Activated CD4-positive, alpha-beta T cell treated with anti-CD3 and anti-CD28 coated beads for 24 hours (primary cell): ENCODE data around the gene HEMK1.

Source experiments
- DNase-seq, 2 donors: peaks; one replicate each; pipeline ENCODE4 v3.0.0-alpha.2; 2020; ENCODE audit warnings: low read depth in 2 of 2

Gene HEMK1

DNA sequence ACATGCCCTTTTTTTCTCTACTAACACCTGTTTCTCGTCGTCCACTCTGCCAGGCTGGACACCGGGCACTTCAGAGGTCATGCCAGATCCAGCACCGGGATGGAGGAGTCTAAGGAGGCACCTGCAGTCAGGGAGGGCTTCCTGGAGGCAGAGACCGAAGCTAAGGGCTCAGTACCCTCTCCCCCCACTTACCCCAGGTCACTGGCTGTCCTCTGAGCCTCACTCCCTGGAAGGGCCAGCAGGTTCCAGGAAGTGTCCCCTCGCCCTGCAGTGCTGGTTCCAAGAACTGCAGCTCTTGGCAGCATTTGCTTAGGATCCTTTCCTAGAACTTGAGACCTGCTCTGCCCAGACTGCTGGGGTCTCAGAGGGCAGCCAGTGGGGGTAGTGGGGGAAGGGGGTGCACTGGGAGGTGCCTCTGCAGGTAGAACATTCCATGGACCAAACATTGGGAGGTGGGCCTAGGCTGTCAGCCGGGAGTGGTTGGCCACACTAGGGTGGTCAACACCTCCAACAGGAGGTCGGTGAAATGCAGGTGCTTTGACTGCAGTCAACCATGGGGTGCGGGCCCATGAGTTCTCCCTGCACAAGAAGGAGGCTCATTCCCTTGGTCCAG is 30.9 kb downstream of the HEMK1 start:
- DNase-seq = no peak

- DNase-seq = peak; percentile 85 to 87
Measured at GRCh38 chr3:50600841-50601591, 31.7 kb downstream of the HEMK1 start.

- DNase-seq = no peak
Measured at GRCh38 chr3:50602595-50603191, 33.4 kb downstream of the HEMK1 start.

DNA sequence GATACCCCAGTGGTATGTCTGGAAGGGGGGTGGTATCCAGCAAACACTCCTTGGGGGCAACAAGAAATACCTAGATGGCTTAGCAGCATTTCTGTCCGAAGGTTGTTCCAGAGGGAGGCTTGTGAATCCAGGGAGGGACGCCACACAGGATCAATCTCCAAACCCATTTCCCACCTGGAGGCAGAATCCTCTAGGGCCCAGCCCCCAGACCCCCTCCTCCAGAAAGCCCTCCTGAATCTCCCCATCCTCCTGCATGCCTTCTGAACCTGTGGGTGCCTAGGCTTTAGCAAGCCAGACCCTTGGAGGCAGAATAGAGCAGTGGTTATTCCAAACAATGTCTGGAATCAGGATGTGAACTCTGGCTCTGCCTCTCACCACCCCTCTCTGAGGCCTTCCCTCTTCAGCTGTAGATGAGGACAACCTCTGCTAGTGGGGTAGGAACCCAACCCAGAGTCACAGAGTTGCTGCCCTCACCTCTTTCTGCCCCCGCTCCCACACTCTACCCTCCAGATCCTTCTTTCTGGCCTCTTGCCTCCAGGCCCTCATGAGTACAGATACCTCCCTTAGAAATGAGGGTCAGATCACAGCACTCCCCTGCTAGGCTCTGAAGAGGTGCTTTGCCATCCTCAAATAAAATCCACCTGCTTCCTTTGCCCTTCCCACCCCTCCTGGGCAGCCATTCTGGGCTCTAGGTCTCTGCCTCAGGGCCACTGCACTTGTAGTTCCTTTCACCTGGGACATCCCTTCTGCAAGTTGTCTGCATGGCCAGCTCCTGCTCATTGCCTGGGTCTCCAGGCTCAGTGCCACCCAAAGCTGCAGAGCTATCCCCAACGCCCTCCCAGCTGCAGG is 34.2 kb downstream of the HEMK1 start:
- DNase-seq = no peak

DNA sequence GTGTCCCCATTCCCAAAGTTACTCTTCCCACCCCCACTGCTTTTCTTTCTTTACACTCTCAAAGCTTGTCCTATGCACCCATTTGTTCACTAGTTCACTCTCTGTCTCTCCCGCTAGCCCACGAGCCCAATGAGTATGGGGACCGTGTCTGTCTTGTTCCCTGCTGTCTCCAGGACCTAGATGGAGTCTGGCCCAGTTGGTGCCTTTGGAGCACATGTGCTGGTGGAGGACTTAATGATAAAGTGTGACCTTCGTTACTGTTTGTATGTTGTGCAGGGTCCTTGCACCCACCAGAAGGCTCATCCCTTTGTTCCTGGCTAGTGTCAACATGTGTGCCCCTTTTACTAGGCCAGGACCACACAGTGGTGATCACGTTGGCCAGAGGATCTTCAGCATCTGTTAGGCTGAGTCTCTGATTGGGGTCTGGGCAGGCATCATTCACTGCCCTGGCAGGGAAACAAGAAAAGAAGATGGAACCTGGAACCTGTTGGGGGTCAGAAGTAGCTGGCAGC is 34.8 kb downstream of the HEMK1 start:
- DNase-seq = no peak

DNA sequence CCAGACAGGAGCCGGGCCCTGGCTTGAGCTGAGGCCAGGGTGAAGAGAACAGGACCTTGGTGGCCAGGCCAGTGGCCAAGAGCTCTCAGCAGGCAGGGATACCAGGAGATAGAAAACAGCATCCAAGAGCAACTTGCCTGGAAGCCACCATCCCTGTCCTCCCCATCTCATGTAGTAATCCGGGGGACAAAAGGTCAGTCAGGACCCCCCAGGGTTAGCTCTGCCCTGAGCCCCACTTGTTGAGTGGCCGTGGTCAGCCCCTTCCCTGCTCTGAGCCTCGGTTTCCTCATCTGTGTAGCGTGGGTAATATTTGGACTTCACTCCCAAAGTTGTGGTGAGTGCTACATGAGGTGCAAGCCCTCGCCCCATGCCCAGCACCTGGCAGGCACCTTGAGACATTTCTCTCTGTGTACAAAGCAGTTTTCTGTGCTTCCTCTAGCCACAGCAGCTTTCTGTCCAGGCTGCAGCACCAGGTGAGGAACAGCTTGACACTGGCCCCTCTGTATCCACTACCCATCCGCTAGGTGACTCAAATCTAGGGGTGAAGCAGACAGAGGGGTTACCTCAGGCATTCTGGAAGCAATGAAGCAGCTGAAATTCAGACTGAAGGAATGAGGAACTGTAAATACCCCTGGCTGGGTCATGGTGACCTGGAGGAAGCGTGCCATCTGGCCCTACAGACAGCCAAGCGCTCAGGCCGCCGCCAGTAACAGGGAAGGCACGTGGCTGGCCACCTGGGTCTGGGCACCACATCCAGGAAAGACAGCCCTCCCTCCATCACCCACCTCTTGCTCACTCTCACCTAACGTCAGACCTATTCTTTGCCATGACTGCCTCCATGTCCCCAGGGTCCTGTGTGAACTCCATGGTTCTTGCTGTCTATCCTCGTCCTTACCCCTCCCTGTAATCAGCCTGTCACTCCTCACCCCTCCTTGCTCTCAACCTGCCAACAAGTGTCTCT is 35.6 kb downstream of the HEMK1 start:
- no peak for DNase-seq

DNA sequence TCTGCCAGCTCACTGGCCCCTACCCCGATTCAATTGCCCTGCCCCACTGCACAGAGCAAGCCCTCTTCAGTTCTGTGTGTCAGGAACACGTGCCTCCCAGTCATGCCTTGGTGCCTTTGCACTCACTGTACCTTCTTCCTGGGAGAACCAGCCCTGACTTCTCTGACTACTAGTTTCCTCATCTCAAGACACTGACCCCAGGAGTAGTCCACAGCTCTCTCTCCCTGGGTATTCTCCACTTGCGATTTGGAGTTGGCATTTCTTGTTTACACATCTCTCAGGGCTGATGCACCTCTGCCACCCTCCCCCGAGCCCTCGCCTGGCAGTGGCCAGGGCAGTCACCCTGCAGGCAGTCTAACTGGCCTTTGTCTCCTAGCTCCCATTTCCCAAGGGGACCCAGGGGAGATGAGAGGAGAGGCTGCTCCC is 36.6 kb downstream of the HEMK1 start:
- DNase-seq = no peak

DNA sequence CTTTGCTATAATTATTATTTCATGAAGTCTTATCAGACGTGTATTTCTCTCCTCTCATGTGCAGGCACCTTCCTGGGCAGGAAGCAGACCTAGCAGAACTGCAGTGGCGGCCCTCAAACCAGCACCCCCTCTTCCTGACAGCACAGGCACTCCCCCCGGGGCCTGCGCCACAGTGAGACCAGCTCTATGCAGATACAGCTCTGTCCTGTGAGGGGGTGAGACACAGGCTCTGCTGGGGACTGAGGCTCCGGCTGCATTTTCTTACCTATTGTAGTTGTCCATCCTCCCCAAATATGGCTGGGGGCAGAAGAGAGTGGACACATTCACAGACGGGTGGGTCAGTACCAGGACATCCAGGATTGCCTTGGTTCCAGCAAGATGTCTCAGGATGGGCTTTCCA is 37.3 kb downstream of the HEMK1 start:
- DNase-seq = no peak

- DNase-seq = no peak
Measured at GRCh38 chr3:50607271-50608091, 38.2 kb downstream of the HEMK1 start.

GRCh38 chr3:50608278-50608677 is 39.0 kb downstream of the HEMK1 start:
- DNase-seq = no peak

GRCh38 chr3:50609071-50609762 is 39.9 kb downstream of the HEMK1 start:
- DNase-seq = no peak

DNA sequence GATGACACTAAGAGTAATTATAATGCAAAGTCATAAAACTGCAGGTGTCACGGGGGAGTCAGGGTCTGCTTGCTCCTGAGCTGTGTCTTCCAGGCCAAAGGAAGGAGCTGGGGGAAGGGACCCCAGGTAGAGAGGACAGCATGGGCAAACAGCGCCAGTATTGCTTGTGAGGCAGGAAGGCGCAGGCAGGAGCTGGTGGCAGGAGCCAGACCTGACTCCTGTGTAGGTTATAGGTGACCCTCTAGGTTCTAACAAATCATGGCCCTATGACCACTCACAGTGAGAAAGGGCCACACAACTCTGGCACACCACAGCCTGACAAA is 40.4 kb downstream of the HEMK1 start:
- DNase-seq = no peak

DNA sequence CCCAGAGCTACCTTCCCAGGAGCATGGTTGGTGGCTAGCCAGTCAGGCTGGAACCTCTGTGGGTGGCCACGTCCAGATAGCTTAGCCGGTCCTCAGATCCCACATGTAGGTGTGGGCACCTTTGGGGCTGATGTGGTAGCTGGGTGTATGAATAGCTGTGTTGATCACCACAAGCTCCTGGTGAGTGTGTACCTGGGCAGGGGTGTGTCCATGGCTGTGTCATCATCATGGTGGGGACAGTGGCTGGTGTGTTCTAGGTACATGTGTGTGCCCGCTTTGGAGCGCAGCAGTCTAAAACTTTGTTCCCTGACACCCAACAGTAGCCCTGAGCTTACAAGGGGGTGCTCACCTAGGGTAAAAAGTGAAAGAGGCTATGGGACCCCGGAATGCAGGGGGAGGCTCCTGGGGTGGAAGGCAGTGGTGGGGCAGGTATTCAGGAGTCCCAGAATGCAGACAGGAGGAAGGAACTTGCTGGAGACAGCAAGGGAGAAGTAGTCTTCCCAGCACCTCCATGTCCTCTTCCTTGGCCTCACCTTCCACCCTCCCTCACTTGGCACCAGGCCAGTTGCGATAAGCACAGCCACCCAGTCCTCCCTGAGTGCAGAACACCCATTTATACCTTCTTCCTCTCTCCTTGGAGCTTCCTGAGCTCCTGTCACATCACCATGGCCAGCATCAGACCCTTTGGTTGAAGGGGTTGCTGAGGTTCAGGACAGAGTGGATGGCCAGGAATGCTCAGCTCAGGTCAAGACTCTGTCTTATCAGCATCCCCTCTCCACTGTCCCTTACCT is 41.1 kb downstream of the HEMK1 start:
- DNase-seq = no peak

DNA sequence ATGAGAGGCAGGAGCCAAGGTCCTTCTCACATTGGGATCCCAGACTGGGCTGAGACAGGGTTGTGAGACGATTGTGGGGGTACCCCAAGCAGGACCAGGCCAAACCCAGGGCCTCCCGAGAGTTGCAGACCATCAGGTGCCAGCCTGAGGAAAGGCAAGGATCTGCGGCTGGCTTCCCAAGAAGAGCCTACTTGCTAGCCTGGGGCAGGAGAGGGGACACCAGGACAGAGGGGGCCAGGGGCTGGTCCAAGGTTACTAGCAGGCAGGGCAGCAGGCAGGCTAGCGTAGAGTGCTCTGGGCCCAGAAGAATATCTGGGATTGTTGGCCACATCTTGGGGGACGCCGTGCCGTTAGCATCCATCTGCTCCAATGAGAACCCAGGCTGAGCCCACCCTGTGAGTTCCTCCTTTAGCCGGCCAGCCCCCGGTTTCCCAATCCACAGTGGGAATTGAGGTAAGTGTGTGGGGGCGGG is 41.7 kb downstream of the HEMK1 start:
- no peak for DNase-seq

DNA sequence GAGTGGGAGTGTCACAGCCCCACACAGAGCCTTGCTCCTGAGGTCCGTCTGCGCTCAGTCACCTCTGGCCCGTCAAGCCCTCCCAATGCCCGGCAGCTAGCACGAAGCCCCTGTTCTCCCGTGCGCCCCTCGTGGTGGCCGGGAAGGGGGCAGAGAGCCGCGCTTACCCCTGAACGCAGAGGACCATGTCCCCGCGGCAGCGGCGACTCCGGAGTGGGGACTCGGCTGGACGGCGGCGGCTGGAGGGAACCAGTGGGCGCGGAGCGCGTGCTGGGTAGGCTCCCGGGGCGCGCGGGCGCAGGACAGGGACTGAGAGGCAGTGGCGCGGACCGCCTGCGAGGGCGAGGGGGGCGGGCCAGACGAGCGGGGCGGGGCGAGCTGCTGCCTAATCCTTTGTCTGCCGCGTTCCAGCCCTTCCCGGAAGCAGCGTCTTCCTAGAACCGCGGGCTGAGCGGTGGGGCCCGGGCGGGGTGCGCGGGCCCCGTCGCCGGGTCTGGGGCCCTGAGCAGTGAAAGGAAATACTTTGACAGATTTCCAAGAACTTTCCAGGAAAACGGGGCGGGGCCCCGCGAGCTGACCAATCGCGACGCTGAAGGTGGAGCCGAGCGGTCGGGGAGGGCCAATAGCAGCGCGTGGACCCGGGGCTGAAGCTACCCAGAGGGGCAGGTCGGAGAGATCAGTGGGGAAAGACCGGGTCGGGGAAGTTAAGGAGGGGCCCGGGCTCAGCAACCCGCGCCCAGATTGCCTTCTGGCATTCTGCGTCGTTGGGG is 42.3 kb downstream of the HEMK1 start, which contains the start of gene CISH:
CISH (minus strand) TSS at position 311 of the 770 bp plus-strand sequence; CDS start at position 187, 124 bp downstream.
- DNase-seq = peak; percentile 97 to 98

DNA sequence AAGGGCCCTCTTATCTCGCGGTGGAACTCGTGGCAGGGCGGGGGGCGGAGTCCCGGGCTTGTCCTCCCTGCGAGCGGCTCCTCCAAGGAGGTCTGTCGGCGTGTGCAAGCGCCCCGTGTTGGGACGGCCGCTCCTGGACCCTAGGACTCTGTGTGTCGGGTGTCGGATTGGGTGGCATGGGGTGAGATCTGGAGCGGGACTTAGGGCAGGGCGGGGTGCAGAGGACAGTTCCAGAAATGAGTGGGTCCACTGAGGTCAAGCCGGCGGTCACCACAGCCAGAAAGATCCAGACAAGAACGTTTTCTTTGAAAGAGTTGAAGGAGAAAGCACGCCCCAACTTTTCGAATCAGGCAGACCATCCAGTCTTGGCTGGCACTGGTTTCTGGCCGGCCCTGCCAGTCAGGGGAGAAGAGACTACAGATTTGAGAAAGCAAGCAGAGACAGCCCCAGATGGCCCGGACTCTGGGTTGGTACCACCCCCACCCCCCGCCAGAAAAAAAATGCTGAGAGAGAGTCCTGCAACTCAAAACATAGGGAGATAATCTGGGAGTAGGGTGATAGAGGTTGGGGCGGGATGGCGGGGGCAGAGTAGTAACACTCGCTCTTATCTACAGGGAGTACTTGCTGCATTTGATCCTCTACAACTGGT is 43.0 kb downstream of the HEMK1 start:
- DNase-seq = no peak
